Measurements from ENCODE around the gene SRSF2. TPM values are rescaled to one million over a fixed set of nuclear protein-coding genes. Genes with fewer than 3 reads are reported as not detected.

The SRSF2 gene
- total RNA-seq, 1 donor from 2014 or later = 275 TPM

DNA sequence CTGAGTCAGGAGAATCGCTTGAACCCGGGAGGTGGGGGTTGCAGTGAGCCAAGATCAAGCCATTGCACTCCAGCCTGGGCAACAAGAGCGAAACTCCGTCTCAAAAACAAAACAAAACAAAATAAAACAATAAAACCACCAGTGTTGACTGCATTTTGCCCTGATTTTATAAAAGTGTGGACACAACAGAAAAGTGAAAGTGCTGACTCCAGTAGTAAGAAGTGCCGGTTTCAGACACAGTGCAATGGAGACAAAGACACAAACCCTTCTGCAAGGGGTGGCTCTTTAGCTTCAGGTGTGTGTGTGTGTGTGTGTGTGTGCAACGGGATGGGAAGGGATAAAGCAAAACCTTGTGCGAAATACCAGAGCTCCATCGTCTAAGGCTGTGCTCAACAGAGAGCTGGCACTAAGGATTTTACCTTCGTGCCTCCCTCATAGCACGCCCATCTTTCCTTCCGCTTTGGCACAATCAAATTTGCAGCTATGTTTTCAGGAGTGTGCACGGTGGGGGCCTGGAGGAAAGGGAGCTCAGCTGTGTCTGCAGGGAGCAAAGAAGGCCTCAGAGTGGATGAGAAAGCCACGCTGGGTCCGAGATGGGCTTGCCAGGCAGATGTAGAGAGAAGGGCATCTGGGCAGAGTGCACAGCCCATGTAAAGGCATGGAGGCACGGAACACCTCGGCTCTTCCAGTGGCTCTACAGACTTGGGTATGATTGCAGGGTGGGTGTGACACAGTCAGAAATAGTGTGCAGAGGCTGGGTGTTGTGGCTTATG, 41.9 kb downstream of the SRSF2 start:
- no peak for DNase-seq (ENCODE audit: low read depth)
- TF ChIP-seq, protein P1, sequence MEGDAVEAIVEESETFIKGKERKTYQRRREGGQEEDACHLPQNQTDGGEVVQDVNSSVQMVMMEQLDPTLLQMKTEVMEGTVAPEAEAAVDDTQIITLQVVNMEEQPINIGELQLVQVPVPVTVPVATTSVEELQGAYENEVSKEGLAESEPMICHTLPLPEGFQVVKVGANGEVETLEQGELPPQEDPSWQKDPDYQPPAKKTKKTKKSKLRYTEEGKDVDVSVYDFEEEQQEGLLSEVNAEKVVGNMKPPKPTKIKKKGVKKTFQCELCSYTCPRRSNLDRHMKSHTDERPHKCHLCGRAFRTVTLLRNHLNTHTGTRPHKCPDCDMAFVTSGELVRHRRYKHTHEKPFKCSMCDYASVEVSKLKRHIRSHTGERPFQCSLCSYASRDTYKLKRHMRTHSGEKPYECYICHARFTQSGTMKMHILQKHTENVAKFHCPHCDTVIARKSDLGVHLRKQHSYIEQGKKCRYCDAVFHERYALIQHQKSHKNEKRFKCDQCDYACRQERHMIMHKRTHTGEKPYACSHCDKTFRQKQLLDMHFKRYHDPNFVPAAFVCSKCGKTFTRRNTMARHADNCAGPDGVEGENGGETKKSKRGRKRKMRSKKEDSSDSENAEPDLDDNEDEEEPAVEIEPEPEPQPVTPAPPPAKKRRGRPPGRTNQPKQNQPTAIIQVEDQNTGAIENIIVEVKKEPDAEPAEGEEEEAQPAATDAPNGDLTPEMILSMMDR (conservative IDR thresholded peaks at IDR 0.05; ENCODE audit: low read depth, low read length) = no peak
- H3K4me3 ChIP-seq (ENCODE audit: low read depth, low read length) = no peak overlapping the region

DNA sequence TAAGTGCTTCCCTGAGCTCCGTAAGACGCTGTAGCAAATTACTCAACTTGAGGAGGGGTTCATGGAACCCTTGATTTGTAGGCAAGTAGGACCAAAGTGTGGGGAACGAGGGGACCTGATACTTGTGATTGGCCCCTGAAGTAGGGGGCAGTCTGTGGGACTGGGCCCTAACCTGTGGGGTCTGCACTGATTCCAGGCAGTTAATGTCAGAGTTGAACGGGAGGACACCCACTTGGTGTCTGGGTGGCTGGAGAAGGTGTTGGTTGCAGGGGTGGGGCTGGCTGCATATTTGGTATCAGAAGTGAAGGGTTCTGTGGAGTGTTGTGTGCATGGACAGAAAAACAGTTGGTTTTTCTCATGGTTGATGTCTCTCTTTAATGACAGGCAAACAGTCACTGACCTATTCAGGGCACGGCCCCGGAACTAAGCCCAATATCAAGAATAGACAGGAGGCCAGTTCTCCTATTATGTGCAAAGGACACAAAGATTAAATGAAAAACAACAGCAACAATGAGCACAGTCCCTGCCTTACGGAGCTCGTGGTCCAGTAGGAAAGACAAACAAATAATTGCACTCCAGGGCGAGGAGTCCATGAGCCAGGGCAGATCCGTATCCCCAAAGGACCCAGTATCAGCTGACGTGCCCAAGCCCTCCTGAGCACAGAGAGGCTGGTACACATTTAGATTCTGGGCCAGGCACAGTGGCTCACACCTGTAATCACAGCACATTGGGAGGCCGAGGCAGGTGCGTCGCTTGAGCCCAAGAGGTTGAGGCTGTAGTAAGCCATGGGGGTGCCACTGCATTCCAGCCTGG, 45.5 kb downstream of the SRSF2 start:
- H3K4me3 ChIP-seq (ENCODE audit: low read depth, low read length) = no peak overlapping the region
- TF ChIP-seq, protein P1 (conservative IDR thresholded peaks at IDR 0.05; ENCODE audit: low read depth, low read length) = no peak
- no peak for DNase-seq (ENCODE audit: low read depth)

DNA sequence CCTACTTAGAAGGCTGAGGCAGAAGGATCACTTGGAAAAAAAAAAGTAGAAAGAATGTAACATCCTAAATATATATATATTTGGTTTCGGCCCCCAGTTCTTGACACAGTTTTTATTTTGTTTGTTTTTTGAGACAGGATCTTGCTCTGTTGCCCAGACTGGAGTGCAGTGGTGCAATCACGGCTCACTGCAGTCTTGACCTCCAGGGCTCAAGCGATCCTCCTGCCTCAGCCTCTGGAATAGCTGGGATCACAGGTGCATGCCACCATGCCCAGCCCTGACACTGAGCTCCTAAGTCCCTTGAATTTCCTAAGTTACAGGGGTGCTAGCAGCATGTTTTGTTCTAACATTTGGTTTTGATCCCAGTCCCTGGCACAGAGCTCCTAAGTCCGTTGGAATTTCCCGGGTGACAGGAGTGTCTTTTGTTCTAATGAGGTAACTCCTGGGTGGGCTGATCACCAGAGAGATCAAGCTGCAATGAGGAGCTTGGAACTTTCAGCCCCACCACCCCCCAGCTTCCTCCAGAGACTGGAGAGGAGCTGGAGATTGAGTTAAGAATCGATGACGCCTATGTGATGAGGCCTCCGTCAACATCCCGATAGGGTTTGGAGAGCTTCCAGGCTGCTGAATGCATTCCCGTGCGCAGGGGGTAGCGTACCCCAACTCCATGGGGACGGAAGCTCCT, 46.4 kb downstream of the SRSF2 start:
- TF ChIP-seq, protein P1 (conservative IDR thresholded peaks at IDR 0.05; ENCODE audit: low read depth, low read length) = no peak
- no peak overlapping the region for H3K4me3 ChIP-seq (ENCODE audit: low read depth, low read length)

DNA sequence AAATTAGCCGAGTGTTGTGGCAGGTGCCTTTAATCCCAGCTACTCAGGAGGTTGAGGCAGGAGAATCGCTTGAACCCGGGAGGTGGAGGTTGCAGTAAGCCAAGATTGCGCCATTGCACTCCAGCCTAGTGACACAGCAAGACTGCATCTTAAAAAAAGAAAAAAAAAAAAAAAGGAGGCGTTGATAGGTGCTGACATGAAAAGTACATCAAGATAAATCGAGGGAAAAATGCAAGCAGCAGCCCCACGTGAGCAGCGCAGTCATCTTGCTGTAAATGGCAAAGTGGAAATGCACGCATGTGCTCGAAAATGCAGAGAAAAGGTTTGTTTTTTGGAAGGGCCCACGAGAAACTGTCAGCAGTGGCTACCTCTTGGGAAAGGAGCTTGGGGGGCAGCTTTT, 47.3 kb downstream of the SRSF2 start:
- TF ChIP-seq, protein P1 (conservative IDR thresholded peaks at IDR 0.05; ENCODE audit: low read depth, low read length) = no peak
- H3K4me3 ChIP-seq (ENCODE audit: low read depth, low read length) = no peak overlapping the region
- no peak for DNase-seq (ENCODE audit: low read depth)

More for the DNA sequence above, 46.4 kb downstream of the SRSF2 start:
- no peak for DNase-seq (ENCODE audit: low read depth)

DNA sequence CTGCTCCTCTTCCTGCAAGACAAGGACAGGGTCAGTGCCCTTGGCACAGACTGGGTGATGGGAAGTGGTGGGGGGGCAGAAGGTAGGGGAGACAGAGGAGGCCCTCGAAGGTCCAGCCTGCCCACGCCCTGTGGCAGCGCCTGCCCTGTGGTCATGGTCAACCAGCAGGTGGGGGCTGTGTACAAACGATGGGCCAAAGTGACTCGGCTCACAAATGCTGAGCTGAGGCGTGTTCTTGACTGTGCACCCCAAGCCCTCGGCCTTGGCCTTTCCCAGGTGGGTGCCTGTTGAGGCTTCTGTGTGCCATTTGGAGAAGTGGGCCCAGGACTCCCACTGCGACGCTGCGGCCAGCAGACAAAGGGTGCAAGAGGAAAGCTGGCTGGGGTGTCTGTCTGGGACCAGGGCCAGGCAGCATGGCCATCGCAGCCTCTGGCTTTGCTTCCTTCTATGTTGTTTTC, 48.9 kb downstream of the SRSF2 start:
- DNase-seq (ENCODE audit: low read depth) = no peak
- H3K4me3 ChIP-seq (ENCODE audit: low read depth, low read length) = no peak overlapping the region
- TF ChIP-seq, protein P1 (conservative IDR thresholded peaks at IDR 0.05; ENCODE audit: low read depth, low read length) = no peak

DNA sequence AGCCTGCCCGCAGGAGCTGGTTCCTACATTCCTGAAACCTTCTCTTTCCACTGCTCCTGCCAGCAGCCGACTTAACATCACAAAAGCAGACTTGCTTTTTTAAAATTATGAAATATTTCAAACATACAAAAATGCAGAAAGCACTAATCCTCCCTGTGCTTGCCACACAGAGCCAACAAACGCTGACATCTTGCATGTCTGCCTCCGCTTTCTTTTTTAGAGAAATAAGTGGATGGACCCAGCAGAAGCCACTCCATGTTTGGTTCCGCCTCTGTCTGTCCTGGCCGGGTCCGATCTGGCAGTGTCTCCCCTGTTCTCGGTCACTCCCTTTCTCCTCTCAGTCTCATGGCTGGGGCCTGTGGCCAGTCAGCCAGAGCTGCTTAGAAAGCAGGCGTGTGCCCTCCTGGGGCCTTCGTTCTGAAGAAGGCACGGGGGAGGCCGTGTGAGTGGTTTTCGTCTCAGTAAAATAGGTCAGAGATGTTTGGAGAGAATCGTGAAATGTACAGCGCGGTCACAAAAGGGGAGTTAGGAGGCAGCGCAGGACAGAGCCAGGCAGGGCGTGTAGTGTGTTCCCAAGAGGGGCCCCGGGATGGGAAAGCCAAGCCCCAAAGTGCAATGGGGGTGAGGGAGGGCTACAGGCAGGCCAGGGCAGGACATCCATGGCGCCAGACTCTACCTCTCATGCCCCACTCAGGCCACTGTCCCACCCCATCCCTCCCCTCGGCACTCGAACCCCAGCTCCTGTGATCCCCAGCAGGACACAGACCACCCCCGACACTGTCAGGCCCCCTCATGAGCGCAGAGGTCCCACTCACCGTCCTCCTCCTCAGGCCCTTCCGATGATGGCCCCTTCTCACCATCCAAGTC, 49.6 kb downstream of the SRSF2 start:
- H3K4me3 ChIP-seq (ENCODE audit: low read depth, low read length) = no peak overlapping the region
- TF ChIP-seq, protein P1 (conservative IDR thresholded peaks at IDR 0.05; ENCODE audit: low read depth, low read length) = no peak
- DNase-seq (ENCODE audit: low read depth) = no peak

All from epithelial cell of proximal tubule (primary cell).